GM13977 (cell line): ENCODE measurements around the gene BABAM2.

Source experiments
- DNase-seq: peaks from one replicate; pipeline ENCODE4 v3.0.0; 2012; ENCODE audit warnings: low spot score
- CTCF ChIP-seq: IDR thresholded peaks from 2 replicates; pipeline ENCODE4 v1.5.1; 2012; ENCODE audit warnings: mild to moderate bottlenecking, control low read depth; ENCODE audit not compliant: insufficient read depth; ENCODE audit errors: extremely low read depth, missing control alignments
- in situ Hi-C: fragments of 300-500 bp; cut with MboI; formaldehyde crosslinking; loops from one replicate; pipeline ENCODE4 v1.12.0; 2022; ENCODE audit warnings: low sequenced_read_pairs, low pct_unique_long_range_greater_than_20kb, mixed read lengths, inconsistent platforms; ENCODE audit not compliant: unreplicated experiment

The BABAM2 gene

GRCh38 chr2:28219758-28220368 lies 329.3 kb downstream of the BABAM2 start:
- in situ Hi-C loops: no loop called here
- TF ChIP-seq CTCF: no peak
- no peak for DNase-seq

GRCh38 chr2:28224648-28225472 lies 334.3 kb downstream of the BABAM2 start:
- no peak for TF ChIP-seq CTCF
- in situ Hi-C loops: no loop called here
- DNase-seq: no peak

GRCh38 chr2:28225473-28226080 lies 335.0 kb downstream of the BABAM2 start:
- in situ Hi-C loops: no loop called here
- no peak for TF ChIP-seq CTCF
- DNase-seq: no peak

GRCh38 chr2:28226558-28226957 lies 336.0 kb downstream of the BABAM2 start:
- in situ Hi-C loops: no loop called here

GRCh38 chr2:28227498-28227897 lies 337.0 kb downstream of the BABAM2 start:
- no peak for TF ChIP-seq CTCF
- no peak for DNase-seq
- in situ Hi-C loops: no loop called here

More at GRCh38 chr2:28226558-28226957, 336.0 kb downstream of the BABAM2 start:
- TF ChIP-seq CTCF: no peak
- no peak for DNase-seq

GRCh38 chr2:28228434-28228995 lies 338.0 kb downstream of the BABAM2 start:
- no peak for DNase-seq
- TF ChIP-seq CTCF: no peak
- in situ Hi-C loops: no loop called here
